ENCODE measurements around the gene RAB8A.
"Not testable (repeated sequence)": the region's sequence is repeated elsewhere in the genome, so short reads cannot be mapped to it uniquely, and the experiment has no call there.

The RAB8A gene

DNA sequence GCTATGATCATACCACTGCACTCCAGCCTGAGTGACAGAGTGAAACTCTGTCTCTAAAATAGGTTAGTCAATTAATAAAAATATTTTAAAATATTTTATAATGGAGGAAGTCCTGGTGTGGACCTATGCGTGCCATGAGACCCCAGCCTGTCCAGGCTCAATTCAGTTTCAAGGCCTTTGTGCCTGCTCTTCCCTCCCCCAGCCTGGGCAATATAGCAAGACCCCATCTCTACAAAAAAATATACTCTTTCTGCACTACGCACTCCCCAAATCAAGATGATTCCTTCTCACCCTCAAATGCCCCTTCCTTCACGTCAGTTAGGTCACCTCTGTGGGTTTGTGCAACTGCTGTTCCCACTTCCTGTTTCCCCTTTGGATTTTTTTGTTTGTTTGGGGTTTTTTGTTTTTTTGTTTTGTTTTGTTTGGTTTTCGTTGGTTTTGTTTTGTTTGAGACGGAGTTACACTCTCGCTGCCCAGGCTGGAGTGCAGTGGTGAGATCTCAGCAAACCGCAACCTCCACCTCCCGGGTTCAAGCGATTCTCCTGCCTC is 30.4 kb downstream of the RAB8A start:
- DNase-seq (ENCODE audit: low read depth): no peak

DNA sequence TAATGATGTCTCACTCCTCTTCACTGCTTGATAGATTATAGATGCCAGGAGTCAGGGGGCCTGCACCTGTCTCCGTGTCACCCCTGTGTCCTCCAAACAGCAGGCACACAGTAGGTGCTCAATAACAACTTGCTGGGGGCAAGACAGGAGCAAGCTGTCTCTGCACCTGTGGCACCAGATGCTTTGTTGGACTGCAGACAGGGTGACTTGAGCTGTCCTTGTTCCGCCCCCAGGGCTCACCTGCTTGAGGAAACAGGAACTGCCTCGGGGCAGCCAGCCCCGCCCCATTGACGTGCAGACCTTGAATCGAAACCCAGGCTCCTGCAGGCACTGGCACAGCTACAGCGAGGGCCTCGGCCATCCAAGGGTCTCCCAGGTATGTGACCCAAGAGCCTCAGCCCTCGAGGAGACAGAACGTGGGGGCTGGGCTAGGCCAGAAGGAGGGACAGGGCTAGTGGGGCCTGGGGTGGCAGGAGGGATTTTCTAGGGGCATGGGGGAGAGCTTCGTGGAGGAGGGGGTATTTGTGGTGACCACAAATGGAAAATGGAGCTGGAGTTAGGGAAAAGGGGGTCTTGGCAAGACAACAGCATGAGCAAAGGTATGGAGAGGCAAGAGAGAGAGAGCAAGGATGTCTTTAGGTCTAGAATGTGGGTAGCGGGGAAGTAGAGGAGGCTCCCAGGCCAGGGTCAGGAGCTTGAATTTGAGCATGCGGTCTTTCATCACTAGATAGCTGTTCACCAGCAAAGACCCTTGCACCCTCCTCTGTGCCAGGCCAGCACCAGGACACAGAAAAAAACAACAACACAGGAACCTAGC is 31.9 kb downstream of the RAB8A start, which contains the start of gene HSH2D:
Gene HSH2D (plus strand): TSS at position 287 of the 817 bp plus-strand sequence. CDS start 5,066 bp downstream, outside the sequence.
- DNase-seq (ENCODE audit: low read depth): peak; percentile 67

DNA sequence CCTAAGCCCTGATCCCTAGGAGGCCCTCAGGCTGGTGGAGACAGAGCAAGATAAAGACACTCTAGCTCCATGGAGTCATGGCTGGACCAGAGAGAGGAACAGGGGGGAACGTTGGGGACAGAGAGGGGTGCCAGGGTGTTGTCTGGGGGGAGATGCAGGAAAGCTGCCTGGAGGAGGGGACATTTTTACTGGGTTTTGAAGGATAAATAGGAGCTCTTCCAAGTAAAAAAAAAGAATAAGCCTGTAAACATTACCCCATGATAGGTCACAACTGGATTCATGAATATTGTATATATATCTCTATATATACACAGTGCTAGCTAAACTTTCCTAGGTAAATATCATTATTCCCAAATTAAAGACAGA is 32.5 kb downstream of the RAB8A start:
- no peak for DNase-seq (ENCODE audit: low read depth)

DNA sequence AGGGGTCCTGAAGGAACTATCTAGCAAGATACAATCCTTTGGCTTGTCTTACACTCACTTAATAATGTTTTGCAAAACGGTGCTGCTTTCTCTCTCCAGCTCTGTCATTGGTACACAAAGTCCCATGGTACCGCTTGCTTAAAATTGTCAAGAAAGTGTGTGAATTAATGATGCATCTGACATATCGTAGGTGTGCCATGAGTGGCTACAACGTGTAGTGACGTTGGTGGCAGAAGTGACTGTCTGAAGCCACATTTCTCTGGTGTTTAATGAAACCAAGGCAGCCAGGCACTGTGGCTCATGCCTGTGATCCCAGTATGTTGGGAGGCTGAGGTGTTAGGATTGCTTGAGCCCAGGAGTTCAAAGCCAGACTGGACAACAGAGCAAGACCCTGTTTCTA is 34.4 kb downstream of the RAB8A start:
- no peak for DNase-seq (ENCODE audit: low read depth)

DNA sequence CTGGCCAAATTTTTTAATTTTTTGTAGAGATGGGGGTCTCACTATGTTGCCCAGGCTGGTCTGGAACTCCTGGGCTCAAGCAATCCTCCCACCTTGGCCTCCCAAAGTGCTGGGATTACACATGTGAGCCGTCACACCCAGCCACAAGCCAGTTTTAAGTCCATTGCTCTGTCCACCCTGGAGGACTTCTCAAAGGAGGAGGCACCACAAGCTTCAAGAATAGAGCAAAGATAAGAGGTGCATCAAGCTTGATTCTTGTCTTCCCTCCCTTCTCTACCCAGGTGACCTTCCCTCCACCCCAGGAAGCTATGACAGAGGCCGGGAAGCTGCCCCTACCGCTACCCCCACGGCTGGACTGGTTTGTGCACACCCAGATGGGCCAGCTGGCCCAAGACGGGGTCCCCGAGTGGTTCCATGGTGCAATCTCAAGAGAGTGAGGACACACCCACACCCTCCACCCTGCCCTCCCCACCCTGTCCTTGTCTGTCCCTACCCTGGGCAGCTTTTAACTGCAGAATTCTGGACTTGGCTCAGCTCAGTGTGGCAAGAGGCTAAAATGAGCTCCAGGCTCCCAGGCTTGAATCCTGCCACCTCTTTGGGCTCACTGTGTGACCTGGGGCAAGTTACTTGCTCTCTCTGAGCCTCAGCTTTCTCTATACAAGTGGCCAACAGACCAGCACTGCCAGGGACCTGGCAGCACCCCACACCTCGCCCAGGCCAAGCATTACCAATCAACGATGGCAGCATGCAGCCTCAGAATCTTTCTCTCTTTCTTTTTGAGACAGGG is 36.9 kb downstream of the RAB8A start:
- no peak for DNase-seq (ENCODE audit: low read depth)

DNA sequence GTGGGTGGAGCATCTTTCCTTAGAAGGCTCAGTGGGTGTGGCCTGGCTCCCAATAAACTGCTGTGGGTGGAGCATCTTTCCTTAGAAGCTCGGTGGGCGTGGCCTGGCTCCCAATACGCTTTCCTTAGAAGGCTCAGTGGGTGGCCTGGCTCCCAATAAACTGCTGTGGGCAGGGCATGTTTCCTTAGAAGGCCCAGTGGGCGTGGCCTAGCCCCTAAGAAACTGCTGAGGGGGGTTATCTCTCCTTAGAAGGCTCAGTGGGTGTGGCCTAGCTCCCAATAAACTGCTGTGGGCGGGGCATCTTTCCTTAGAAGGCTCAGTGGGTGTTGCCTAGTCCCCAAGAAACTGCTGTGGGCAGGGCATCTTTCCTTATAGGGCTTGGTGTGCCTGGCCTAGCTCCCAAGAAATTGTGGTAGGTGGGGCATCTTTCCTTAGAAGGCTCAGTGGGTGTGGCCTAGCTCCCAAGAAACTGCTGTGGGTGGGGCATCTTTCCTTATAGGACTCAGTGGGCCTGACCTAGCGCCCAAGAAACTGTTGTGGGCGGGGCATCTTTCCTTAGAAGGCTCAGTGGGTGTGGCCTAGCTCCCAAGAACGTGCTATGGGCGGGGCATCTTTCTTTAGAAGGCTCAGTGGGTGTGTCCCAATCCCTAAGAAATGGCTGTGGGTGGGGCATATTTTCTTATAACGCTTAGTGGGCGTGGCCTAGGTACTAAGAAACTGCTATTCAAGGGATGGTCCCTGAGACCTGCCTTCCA is 42.1 kb downstream of the RAB8A start:
- DNase-seq (ENCODE audit: low read depth): no peak

DNA sequence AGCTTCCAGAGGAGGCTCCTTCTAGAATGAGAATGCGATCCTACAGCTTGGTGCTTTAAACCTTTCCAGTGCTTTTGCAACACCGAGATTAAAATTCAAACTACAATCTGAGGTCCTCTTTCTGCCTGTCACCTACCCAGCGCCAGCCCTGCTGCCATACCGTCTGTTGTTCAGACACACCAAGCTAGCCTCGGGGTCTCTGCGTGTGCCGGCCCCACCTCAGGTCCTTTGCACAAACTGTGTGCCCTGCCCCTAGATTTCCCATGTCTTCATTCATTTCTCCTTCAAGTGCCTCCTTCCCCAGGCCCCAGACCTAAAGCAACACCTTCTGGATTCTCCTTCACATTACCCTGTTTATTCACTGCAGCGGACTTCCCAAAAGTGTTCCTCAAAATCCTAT is 42.9 kb downstream of the RAB8A start:
- no peak for DNase-seq (ENCODE audit: low read depth)

DNA sequence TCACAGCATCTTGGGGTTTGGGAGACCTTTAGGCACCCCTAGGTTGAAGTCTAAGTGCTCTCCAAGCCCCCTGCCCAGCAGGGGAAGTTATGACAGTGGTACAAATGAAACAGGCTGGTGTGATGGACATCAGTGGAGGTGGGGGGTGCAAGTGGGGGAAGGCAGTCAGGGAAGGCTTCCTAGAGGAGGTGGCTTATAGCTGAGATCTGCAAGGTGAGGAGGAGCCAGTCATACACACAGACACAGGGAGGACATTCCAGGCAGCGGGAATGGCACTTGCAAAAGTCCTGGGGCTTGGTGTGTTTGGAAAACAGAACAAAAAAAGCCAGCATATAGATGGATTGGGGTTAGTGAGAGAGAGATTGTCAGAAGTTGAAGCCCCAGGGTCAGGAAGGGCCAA is 43.4 kb downstream of the RAB8A start:
- no peak for DNase-seq (ENCODE audit: low read depth)

DNA sequence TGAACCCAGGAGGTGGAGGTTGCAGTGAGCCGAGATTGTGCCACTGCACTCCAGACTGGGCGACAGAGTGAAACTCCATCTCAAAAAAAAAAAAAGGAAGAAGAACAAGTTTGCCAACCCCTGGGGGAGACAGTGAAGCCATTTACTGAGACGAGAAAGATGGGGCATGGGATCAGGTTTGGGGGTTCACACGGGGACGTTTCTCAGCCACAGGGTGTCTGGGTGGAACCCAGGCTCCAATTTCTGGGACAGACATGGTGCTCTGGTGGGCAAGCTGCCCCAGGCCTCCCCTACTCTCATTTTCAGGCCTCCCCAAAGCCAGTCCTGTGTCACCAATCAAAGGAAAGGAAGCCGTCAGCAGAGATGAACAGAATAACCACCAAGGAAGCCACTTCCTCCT is 45.2 kb downstream of the RAB8A start:
- no peak for DNase-seq (ENCODE audit: low read depth)

DNA sequence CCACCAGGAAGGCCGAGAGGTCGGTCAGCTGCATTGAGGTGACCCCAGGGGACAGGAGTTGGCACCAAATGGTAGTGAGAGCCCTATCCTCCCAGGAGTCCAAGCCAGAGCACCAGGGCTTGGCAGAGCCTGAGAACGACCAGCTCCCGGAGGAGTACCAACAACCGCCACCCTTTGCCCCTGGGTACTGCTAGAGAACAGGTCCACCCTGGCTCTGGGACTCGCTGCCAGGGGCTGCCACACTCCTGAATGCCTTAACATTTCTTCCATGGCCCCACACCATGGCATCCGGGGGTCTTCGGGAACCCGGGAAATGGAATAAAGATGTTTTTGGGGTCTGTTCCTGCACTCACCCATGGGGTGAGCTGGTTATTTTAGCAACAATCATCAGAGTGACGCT is 45.9 kb downstream of the RAB8A start:
- no peak for DNase-seq (ENCODE audit: low read depth)

DNA sequence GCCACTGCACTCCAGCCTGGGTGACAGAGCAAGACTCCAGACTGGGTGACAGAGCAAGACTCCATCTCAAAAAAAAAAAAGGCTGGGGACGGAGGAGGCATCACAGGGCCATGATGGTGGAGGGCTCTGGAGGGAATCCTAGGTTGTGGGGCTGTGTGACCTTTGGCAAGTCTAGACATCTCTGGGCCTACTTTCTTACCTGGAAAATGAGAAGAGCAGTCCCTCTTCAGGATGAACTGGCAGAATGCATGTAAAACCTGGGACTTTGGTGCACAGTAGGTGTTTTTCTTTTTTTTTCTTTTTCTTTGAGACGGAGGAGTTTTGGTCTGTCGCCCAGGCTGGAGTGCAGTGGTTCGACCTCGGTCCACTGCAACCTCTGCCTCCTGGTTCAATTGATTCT is 48.0 kb downstream of the RAB8A start:
- no peak for DNase-seq (ENCODE audit: low read depth)

DNA sequence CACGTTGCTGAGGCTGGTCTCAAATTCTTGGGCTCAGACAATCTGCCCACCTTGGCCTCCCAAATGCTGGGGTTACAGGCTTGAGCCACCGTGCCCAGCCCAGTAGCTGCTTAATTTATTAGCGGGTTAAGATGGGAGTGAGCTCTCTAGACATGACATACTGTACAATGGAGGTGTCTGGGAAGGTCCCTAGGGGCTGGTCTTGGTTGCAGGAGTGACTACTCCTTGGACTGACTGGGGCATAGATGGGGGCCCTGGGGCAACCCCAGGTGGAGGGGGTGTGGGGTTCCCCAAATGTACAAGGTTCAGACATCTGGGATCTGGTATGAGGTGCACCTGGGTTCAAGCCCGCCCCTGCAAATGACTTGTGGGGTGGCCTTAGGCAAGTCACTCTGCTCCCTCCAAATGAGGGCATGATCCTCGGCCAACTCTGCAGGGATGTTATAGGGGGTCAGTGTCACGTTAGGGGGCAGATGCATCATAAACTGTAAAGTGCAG is 48.8 kb downstream of the RAB8A start:
- DNase-seq (ENCODE audit: low read depth): no peak

DNA sequence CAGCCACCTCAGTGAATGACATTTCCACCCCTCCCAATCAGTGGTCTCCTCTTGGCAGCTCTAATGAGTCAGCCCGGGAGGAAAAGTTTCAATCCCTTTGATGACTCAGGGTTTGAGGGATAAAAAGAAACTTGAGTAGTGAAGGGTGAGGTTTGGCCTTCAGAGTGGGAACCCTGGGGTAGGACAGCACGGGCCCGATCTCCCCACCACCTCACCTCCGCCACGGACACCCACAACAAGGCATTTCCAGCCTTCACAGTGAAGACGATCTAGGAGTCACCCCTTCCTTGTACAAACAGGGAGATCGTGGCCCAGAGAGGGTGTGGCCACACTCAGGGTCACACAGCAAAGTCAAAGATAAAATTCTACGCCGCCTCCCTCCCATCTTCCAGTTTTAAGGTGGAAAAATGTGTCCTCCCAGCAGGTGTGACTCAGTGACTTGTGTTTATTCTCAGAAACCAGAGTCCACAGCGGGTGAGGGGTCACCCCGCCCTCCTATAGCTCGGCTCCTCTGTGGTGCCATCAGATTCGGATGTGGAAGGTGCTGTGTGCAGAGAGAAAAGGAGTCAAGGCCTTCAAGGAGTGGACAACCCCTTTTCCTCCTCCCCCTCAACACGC is 49.4 kb downstream of the RAB8A start:
- DNase-seq (ENCODE audit: low read depth): no peak

DNA sequence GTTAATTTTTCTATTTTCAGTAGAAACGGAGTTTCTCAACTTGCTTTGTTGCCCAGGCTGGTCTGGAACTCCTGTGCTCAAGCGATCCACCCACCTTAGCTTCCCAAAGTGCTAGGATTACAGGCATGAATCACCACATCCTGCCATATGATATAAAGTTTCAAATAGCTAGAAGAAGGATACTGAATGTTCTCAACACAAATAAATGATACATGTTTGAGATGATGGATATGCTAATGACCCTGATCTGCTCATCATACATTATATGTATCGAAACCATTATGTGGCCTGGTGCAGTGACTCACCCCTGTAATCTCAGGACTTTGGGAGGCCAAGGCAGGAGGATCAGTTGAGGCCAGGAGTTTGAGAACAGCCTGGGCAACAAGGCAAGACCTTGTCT is 50.2 kb downstream of the RAB8A start:
- no peak for DNase-seq (ENCODE audit: low read depth)

DNA sequence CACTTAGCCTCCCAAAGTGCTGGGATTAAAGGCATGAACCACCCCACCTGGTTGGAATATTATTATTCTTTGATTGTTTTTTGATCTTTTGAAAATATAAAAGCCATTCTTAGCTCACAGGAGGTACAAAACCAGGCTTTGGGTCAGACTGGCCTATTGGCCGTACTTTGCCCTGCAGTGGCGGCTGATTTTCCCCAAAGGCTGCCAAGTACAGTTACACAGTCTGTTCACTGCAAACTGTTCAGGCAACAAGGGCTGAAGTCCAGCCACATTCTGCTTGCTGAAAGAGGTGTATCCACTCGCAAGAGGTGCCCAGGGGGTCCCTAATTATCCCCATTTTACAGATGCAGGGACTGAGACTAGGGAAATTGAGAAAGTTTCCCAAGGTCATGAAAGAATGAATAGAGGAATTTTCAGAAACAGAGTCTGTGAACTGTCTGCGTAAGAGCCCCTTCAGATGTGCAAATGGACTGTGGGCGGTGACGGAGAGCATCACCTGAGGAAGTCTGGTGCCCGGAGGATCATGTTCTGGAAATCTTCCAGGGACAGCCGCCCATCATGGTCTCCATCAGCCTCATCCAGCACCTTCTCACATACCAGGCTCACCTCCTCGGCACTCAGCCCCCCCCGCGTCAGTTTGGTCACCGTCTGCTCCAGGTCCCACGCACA is 52.7 kb downstream of the RAB8A start:
- no peak for DNase-seq (ENCODE audit: low read depth)

DNA sequence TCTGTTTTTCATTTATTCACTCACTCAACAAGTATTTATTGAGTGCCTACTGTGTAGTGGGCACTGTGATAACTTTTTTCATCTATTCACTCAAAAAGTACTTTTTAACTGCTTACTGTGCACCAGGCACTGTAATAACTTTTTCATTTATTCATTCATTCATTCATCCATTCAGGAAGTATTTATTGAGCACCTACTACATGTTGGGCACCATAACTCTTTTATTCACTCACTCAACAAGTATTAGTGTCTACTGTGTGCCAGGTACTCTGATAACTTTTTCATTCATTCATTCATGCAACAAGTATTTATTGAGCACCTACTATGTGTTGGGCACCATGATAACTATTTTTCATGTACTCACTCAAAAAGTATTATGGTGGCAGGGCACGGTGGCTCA is 54.7 kb downstream of the RAB8A start:
- no peak for DNase-seq (ENCODE audit: low read depth)

DNA sequence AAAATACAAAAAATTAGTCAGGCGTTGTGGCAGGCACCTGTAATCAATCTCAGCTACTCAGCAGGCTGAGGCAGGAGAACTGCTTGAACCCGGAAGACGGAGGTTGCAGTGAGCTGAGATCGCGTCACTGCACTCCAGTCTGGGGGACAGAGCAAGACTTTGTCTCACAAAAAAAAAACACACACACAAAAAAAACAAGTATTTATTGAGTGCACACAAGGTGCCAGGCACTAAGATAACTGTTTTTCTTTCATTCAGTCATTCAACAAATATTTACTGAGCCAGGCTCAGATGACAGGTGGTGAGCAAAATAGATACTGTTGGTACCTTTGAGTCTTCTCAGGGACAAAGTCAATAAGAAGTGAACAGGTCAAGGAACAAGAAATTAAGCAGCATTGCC is 55.4 kb downstream of the RAB8A start:
- no peak for DNase-seq (ENCODE audit: low read depth)

DNA sequence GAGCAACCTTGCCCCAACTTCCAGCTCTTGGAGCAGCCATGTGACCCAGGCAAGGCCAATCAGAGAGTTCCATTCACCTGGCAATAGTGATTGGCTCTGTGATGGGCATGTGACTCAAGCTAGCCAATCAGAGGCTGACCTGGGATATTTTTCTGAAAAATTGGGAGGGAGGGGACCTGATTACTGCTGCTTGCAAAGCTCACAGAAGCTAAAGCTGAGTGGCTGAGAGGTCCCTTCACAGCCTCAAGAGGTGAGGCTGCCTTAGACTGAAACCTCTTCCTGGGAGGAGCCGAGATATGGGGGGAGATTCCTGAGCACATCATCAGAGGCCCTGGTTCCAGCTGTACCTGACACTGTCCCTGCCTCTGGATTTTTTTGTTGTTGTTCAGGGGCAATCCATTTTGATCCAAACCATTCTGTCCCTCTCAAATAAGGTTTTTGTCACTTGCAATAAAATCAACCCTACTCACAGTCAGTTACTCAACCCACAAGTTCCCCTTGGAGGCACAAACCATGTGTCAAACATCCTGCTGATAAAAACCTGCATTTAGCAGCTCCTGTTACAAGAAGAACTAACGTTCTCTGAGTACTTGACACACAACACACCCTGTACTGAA is 56.9 kb downstream of the RAB8A start:
- DNase-seq (ENCODE audit: low read depth): no peak

DNA sequence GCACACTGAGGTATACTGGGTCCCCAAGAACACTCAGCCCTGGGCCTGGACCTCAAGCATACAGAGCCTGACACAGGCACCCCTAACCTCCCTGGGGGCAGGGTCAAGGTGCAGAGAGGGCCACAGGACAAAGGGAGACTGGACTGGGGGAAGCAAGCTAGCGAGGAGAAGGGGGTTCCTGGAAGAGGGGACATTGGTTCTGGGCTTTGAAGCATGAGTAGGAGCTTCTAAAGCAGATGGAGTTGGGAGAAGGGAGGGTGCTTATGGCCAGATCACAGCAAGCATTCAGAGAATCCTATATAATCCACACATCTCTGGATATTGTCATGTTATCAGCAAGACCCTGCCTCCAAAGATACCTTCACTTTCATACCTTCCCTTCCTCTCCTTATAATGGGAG is 58.4 kb downstream of the RAB8A start:
- DNase-seq (ENCODE audit: low read depth): no peak

DNA sequence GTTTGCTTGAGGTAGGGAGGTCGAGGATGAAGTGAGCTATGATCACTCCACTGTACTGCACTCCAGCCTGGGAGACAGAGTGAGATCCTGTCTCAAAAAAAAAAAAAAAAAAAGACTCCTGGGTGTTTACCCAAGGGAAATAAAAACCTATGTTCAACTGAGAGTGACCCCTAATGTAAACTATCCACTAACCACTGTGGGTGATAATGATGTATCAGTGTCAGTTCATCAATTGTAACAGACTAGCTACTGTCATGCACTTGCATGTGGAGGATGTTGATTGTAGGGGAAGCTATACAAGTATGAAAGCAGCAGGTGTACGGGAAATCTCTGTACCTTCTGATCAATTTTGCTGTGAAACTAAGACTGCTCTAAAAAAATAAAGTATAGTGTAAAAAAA is 64.3 kb downstream of the RAB8A start:
- DNase-seq (ENCODE audit: low read depth): no peak

DNA sequence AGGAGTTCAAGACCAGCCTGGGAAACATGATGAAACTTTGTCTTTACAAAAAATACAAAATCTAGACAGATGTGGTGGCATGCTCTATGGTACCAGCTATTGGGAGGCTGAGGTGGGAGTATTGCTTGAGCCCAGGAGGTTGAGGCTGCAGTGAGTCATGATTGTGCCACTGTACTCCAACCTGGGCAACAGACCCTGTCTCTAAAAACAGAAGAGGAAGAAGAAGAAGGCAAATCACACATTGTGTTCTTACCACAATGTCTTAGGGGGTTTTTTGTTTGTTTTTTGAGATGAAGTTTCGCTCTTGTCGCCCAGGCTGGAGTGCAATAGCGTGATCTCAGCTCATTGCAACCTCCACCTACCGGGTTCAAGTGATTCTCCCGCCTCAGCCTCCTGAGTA is 67.2 kb downstream of the RAB8A start:
- not testable (repeated sequence) for DNase-seq (ENCODE audit: low read depth)
